CD14-positive monocyte (primary cell): ENCODE results near the gene HHIPL1. TPM values are rescaled to one million over a fixed set of nuclear protein-coding genes. Genes with fewer than 3 reads are reported as not detected.

Experiments used
- DNase-seq, 3 donors: peaks; one replicate each; pipeline ENCODE4 v3.0.0-alpha.2; 2011 to 2022
- H2AFZ ChIP-seq: 2 replicates; pipeline ENCODE4 v1.6.0; 2012; ENCODE audit warnings: mild to moderate bottlenecking, low read depth, low read length, inconsistent platforms; ENCODE audit not compliant: insufficient read depth, poor library complexity, severe bottlenecking
- H3K27ac ChIP-seq, 2 donors: 1 replicate in 1 of 2; 2 replicates in 1 of 2; pipeline ENCODE4 v1.5.1; 2012 to 2013; ENCODE audit warnings: low read length in 2 of 2, control low read depth in 1 of 2, inconsistent platforms in 1 of 2, low read depth in 1 of 2, mild to moderate bottlenecking in 1 of 2
- H3K27me3 ChIP-seq, 2 donors: one replicate each; pipeline versions ENCODE4 v1.6.0 to v1.6.1; 2011 to 2013; ENCODE audit warnings: low read length in 2 of 2; ENCODE audit not compliant: control insufficient read depth in 2 of 2, insufficient read depth in 2 of 2
- H3K36me3 ChIP-seq, 2 donors: replicated peaks in 1 of 2; 1 replicate in 1 of 2; 2 replicates in 1 of 2; pipeline versions ENCODE4 v1.5.1 to v1.6.1; 2012 to 2013; ENCODE audit warnings: low read length in 2 of 2, control low read depth in 1 of 2, inconsistent platforms in 1 of 2, mild to moderate bottlenecking in 1 of 2; ENCODE audit not compliant: insufficient read depth in 2 of 2, control insufficient read depth in 1 of 2
- H3K4me1 ChIP-seq, 2 donors: 1 replicate in 1 of 2; 2 replicates in 1 of 2; pipeline versions ENCODE4 v1.5.1 to v1.6.1; 2012 to 2013; ENCODE audit warnings: low read length in 2 of 2, control low read depth in 1 of 2, inconsistent platforms in 1 of 2, mild to moderate bottlenecking in 1 of 2, moderate library complexity in 1 of 2; ENCODE audit not compliant: insufficient read depth in 2 of 2, control insufficient read depth in 1 of 2
- H3K4me2 ChIP-seq: replicated peaks from 2 replicates; pipeline ENCODE3; 2012; ENCODE audit warnings: low read length, moderate library complexity, mild to moderate bottlenecking; ENCODE audit not compliant: poor library complexity, severe bottlenecking; ENCODE audit errors: extremely low read depth
- H3K4me3 ChIP-seq, 3 experiments: fragments of 200-600 bp in 1 of 3; sonication (generic) in 1 of 3; replicated peaks in 1 of 3; 1 replicate in 2 of 3; 2 replicates in 1 of 3; pipeline ENCODE4 v1.5.1; 2011 to 2013; ENCODE audit warnings: low read length in 3 of 3, mild to moderate bottlenecking in 3 of 3, control low read depth in 2 of 3, low read depth in 2 of 3, inconsistent platforms in 1 of 3, moderate library complexity in 1 of 3
- H3K79me2 ChIP-seq: 2 replicates; pipeline ENCODE4 v1.6.0; 2012; ENCODE audit warnings: mild to moderate bottlenecking, control low read depth, inconsistent platforms, low read length, moderate library complexity; ENCODE audit not compliant: insufficient read depth
- H3K9ac ChIP-seq: 2 replicates; pipeline ENCODE4 v1.6.0; 2017; ENCODE audit warnings: low read length, mild to moderate bottlenecking; ENCODE audit not compliant: insufficient read depth, poor library complexity, severe bottlenecking
- H3K9me3 ChIP-seq, 2 donors: replicated peaks in 1 of 2; 1 replicate in 1 of 2; 2 replicates in 1 of 2; pipeline versions ENCODE4 v1.5.1 to v1.6.1; 2012 to 2013; ENCODE audit warnings: low read length in 2 of 2, control low read depth in 1 of 2; ENCODE audit not compliant: control insufficient read depth in 1 of 2, insufficient read depth in 1 of 2
- H4K20me1 ChIP-seq: 2 replicates; pipeline ENCODE4 v1.6.0; 2012; ENCODE audit warnings: mild to moderate bottlenecking, low read length, control low read depth, moderate library complexity; ENCODE audit not compliant: insufficient read depth
- H3K27ac Mint-ChIP-seq, 7 donors: one replicate each; pipeline ENCODE4 v1.8.0; 2020; ENCODE audit warnings: mild to moderate bottlenecking in 7 of 7, mixed read lengths in 7 of 7, moderate library complexity in 6 of 7, inconsistent platforms in 2 of 7
- H3K27me3 Mint-ChIP-seq, 3 donors: one replicate each; pipeline ENCODE4 v1.8.0; 2021 to 2022; ENCODE audit warnings: low read depth in 3 of 3, mild to moderate bottlenecking in 3 of 3, mixed read lengths in 3 of 3, moderate library complexity in 3 of 3, inconsistent platforms in 1 of 3
- H3K36me3 Mint-ChIP-seq, 2 donors: one replicate each; pipeline ENCODE4 v1.8.0; 2020; ENCODE audit warnings: mixed read lengths in 2 of 2, inconsistent platforms in 1 of 2, mild to moderate bottlenecking in 1 of 2
- H3K4me1 Mint-ChIP-seq: one replicate; pipeline ENCODE4 v1.8.0; 2020; ENCODE audit warnings: mild to moderate bottlenecking, mixed read lengths
- H3K4me3 Mint-ChIP-seq, 2 donors: one replicate each; pipeline ENCODE4 v1.8.0; 2020; ENCODE audit warnings: mild to moderate bottlenecking in 2 of 2, mixed read lengths in 2 of 2, moderate library complexity in 1 of 2
- H3K9me3 Mint-ChIP-seq, 7 donors: one replicate each; pipeline ENCODE4 v1.8.0; 2020 to 2022; ENCODE audit warnings: mixed read lengths in 7 of 7, mild to moderate bottlenecking in 6 of 7, moderate library complexity in 6 of 7, inconsistent platforms in 2 of 7
- WGBS: methylation state at CpG from one replicate; pipeline ENCODE4 v1.1.5; 2013; ENCODE audit warnings: missing lambda C conversion rate; ENCODE audit not compliant: insufficient coverage; 5-methylcytosine and 5-hydroxymethylcytosine counted together
- intact Hi-C, 2 donors: fragments of 100-400 bp; cut with micrococcal nuclease; formaldehyde crosslinking; loops; one replicate each; pipeline versions ENCODE4 v1.15.0 to v1.15.1; 2023
- polyA plus RNA-seq, 3 donors: library from polyadenylated mRNA; depleted of rRNA in 1 of 3; unstranded in 2 of 3; stranded (reverse) in 1 of 3; fragments of 300-500 nt in 2 of 3; fragments of >200 nt in 1 of 3; fragmentation: Illumina TruSeq in 2 of 3; gene quantifications; 1 replicate in 2 of 3; 2 replicates in 1 of 3; pipeline ENCODE4 v1.2.3, GENCODE V29; 2012 to 2021
- TF ChIP-seq, protein P1 (sequence below): fragments of 200-600 bp; IDR thresholded peaks from one replicate; pipeline ENCODE4 v1.8.0; 2022; ENCODE audit warnings: antibody characterized with exemption, mild to moderate bottlenecking

Gene HHIPL1
- polyA plus RNA-seq, 3 donors: 0.09 TPM; not detected in 2

- WGBS: no CpG with 5 or more reads among the region's 10 CpGs
- H3K4me1 ChIP-seq: no peaks in the 10 kb centered on the region
Measured at GRCh38 chr14:99596071-99596627, 48.8 kb upstream of the HHIPL1 start.

GRCh38 chr14:99596772-99597171, 48.2 kb upstream of the HHIPL1 start:
- H3K4me3 Mint-ChIP-seq: no peak overlapping the region
- peaks cover 18 to 24% (median 18%) of the 10 kb centered on the region in 3 donors for H3K27me3 Mint-ChIP-seq
- Histone ChIP-seq H3K4me3 (no peak overlapping the region), H3K36me3 (no peaks in the 10 kb centered on the region), H4K20me1 (no peaks in the 10 kb centered on the region), H2AFZ (no peak overlapping the region), H3K27me3 (peaks cover 0 to 13% of the 10 kb centered on the region in 2 donors), H3K4me1 (no peaks in the 10 kb centered on the region), H3K9ac (no peak overlapping the region), H3K79me2 (no peaks in the 10 kb centered on the region), H3K9me3 (no peaks in the 10 kb centered on the region), H3K4me2 (no peak overlapping the region), H3K27ac (no peak overlapping the region)
- DNase-seq: no peak
- peaks cover 0 to 2% (median 0%) of the 10 kb centered on the region in 7 donors for H3K9me3 Mint-ChIP-seq
- H3K36me3 Mint-ChIP-seq: no peaks in the 10 kb centered on the region
- peak overlapping the region in 1 of 7 donors; percentile 31 for H3K27ac Mint-ChIP-seq
- H3K4me1 Mint-ChIP-seq: no peaks in the 10 kb centered on the region
- 93% methylated on average over 5 of the region's 7 CpGs for WGBS
- TF ChIP-seq, protein P1, sequence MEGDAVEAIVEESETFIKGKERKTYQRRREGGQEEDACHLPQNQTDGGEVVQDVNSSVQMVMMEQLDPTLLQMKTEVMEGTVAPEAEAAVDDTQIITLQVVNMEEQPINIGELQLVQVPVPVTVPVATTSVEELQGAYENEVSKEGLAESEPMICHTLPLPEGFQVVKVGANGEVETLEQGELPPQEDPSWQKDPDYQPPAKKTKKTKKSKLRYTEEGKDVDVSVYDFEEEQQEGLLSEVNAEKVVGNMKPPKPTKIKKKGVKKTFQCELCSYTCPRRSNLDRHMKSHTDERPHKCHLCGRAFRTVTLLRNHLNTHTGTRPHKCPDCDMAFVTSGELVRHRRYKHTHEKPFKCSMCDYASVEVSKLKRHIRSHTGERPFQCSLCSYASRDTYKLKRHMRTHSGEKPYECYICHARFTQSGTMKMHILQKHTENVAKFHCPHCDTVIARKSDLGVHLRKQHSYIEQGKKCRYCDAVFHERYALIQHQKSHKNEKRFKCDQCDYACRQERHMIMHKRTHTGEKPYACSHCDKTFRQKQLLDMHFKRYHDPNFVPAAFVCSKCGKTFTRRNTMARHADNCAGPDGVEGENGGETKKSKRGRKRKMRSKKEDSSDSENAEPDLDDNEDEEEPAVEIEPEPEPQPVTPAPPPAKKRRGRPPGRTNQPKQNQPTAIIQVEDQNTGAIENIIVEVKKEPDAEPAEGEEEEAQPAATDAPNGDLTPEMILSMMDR: no peak
- intact Hi-C loops: no loop called here

More at GRCh38 chr14:99596071-99596627, 48.8 kb upstream of the HHIPL1 start:
- Histone ChIP-seq H3K27me3 (peaks cover 0 to 7% of the 10 kb centered on the region in 2 donors), H3K9ac (no peak overlapping the region), H3K27ac (no peak overlapping the region), H3K79me2 (no peaks in the 10 kb centered on the region), H3K9me3 (no peaks in the 10 kb centered on the region), H2AFZ (no peak overlapping the region), H3K4me2 (no peak overlapping the region), H4K20me1 (no peaks in the 10 kb centered on the region), H3K36me3 (no peaks in the 10 kb centered on the region), H3K4me3 (no peak overlapping the region)
- Mint-ChIP-seq H3K27me3 (peaks cover 12 to 17% (median 15%) of the 10 kb centered on the region in 3 donors), H3K4me1 (no peaks in the 10 kb centered on the region), H3K36me3 (no peaks in the 10 kb centered on the region), H3K4me3 (no peak overlapping the region), H3K9me3 (no peaks in the 10 kb centered on the region), H3K27ac (no peak overlapping the region)
- intact Hi-C loops: no loop called here
- no peak for DNase-seq
- TF ChIP-seq, protein P1: no peak
